A204.1 (cell line): Measurements from ENCODE around the gene VAMP5.
"Not testable (repeated sequence)": the region's sequence is repeated elsewhere in the genome, so short reads cannot be mapped to it uniquely, and the experiment has no call there.

Source experiments
- FAIRE-seq: peaks from 2 replicates; lab custom pipeline; 2012; peaks lifted over from hg19 to GRCh38; lab: Jason Lieb, UNC

VAMP5 gene

DNA sequence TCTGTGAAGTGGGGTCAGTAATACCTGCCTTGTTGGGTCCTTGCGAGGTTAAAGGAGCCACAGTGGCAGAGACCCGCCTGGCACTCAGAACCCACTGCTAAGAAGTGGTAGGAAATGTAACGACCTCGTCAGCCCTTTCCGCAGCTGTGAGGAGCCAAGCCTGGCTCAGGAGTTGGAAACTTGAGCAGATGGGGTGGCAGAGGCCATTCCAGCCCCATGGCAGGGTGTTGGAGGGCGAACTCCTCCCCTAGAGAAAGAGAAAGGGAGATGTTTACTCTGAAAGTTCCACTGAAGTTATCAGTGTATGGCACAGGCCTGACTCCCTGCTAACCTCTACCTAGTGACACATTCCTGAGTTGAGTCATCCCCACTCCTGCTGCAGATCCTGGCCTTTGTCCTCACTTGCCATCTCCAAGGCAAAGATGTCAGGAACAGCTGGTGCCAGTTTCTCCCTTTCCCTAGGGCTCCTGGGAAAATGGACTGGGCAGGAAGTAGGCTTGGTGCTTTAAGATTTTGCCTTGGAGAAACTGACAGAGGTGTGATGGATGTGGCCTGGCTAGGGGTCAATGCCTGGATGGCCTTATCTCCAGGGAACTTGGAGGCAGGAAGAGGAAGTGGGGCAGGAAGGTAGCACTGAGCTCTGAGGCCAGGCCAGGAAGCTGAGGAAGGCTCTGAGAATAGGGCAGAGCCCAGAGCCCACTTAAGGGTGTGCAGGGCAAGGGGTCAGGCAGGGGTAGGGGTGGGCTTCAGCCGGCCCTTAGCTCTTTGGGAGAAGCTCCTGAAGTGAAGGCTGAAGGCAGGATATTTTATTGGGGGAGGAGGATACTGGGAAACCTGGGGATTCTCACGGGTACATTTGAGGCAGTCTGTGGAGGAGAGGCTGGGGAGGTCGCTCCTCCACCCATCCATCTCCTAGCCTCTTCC is 888 bp downstream of the VAMP5 start:
- no peak for FAIRE-seq

DNA sequence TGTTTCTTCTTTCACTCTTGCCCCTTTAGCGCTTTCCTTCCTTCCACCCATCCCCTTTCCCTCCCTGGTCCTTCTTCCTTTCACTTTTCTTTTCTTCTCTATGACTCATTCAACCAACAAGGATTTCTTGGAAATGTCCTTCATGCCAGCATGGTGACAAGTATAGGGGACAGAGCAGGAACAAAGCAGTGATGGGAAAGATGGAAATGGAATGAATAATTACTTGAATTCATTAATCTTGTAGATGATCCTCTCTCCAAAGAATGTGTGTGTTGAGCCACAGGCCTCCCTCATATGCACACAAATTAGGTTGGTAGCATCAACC is 1.5 kb downstream of the VAMP5 start:
- FAIRE-seq: no peak

DNA sequence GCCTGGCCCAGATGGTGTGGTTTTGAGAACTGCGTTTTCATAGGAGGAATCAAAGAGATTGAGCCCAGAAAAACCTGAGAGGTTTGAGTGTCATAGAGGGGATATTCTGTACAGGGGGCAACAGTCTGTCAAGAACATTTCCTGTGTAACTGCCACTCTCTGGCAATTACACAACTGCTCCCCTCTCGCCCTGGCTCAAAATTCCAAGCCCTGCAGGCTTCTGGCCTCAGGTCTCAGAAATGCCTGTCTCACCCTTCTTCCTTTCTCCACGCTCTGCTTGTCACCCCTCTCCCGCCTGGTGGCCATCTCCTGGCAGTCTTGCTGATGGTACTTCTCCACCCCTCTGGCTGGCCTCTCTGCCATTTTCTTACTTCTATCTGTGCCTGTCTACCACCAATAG is 4.0 kb downstream of the VAMP5 start:
- no peak for FAIRE-seq

DNA sequence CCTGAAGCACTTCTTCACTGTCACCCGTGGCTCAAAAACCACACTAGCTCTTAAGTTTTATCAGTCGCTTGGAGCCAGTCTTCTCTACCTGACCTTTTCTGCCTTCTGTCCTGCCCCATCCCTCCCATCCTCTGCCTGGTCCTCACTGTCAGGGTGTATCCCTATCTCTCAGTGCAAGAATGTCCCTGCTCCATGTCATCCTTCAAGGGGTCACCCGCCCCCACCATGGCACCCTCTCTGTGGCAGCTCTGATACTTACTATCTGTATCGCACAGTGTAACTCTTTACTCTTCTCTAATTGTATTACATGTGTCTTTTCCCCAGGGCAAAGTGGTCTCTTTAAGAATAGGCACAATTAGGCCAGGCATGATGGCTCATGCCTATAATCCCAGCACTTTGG is 4.4 kb downstream of the VAMP5 start:
- FAIRE-seq: no peak

DNA sequence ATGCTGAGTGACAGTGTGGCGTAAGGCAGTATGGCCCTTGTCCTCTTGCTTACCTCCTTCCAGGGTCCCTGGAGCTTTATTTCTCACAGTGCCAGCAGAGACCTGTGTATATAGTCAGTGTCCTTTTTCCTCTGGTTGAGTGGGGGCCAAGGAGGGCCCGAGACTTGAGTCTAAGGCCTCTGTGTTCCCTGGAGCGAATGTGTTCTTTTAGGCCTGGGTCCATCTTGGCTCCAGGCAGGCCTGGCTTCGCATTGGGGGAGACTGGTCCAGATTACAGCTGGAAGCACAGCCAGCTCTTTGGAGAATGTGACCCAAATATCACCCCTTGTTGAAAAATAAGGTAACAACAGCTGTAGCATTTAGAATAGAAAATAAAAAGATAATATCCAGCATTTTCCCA is 5.0 kb downstream of the VAMP5 start:
- no peak for FAIRE-seq

DNA sequence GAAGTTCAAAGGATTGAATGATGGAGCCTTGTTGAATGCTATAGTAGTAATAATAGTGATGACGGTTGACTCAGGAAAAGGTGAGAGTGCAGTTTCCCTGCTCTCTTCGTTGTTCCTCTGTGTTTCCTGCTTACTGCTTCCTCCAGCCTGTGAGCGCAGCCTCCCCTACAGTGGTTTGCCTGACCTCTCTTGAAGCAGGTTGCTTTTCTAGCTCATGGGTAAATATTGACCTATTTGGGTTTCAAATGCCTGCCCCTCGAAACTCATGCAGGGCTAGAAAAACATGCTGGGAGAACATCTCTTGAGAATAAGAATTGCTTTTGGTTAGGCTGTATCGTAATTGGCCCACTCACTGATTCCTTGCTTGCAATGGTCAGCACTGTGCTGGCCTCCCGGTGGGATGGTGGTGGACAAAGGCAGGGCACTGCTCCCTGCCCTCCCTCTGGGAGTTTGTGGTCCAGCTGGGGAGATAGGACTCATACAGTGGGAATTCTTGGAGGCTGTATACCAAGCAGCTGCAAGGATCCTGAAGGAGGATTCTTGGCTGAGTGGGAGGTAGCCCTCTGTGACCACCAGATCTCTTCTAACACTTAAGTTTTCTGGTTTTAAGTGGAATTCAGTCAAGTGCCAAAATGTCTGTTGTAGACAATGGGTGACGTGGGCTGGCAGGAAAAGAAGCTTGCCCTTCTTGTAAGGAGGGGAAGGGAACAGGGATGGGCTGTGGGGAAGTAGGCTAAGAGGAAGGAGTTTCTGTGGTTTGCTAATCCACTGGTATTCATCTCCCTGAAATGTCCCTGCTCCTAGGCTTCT is 6.0 kb downstream of the VAMP5 start:
- no peak for FAIRE-seq

DNA sequence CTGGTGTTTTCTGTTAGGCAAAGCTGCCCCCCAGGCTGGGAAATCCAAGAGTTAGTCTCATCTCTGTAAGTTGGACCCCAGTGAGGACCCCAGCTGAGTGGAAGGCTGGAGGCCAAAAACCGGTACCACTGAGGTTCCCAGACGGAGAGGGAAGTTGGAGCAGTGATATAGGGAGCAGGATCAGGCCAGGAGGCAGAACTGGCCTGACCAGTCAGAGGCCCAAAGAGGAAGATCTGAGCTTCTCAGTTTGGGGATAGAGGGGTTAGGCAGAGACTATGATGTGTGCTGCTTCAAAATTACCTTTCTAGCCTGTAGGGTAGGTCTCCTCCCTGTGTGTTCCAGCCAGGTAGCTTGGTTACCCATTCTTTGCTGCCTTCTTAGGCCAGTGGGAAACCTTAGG is 6.7 kb downstream of the VAMP5 start:
- FAIRE-seq: no peak

DNA sequence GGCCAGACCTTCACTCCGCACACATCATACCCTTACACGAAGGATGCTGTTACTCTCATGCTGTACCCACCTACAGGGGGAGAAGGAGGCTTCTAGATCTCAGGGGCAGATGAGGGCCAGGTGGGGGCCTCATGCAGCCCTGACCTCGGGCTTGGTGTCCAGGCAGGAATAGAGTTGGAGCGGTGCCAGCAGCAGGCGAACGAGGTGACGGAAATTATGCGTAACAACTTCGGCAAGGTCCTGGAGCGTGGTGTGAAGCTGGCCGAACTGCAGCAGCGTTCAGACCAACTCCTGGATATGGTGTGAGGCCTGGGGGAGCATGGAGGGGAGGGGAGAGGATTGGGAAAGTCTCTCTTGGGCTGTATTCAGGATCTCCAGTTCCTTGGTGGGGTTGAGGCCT is 7.3 kb downstream of the VAMP5 start:
- FAIRE-seq: no peak

DNA sequence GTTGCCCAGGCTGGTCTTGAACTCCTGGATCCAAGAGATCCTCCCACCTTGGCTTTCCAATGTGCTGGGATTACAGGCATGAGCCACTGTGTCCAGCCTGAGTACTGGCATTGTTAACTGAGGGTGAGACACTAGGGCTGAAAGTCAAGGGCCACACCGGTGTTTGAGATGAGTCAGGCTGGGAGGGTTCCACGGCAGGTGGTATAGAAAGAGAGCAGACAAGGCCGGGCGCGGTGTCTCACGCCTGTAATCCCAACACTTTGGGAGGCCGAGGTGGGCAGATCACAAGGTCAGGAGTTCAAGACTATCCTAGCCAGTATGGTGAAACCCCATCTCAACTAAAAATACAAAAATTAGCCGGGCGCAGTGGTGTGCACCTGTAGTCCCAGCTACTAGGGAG is 8.1 kb downstream of the VAMP5 start:
- FAIRE-seq: not testable (repeated sequence)

DNA sequence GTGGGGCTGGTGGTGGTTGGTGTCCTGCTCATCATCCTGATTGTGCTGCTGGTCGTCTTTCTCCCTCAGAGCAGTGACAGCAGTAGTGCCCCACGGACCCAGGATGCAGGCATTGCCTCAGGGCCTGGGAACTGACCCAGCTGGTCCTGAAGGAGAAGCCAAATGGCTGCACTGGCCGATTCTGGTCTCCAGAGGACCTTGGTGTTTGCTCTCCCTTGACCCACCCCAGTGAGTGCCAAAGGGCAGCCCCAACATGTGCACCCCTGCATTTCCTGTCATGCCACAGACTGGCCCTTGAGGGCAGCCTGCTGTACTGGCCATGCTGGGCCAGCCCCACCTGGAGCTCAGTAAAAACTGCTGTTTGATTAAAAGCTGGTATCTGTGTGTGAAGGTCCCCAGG is 8.8 kb downstream of the VAMP5 start:
- FAIRE-seq: no peak

DNA sequence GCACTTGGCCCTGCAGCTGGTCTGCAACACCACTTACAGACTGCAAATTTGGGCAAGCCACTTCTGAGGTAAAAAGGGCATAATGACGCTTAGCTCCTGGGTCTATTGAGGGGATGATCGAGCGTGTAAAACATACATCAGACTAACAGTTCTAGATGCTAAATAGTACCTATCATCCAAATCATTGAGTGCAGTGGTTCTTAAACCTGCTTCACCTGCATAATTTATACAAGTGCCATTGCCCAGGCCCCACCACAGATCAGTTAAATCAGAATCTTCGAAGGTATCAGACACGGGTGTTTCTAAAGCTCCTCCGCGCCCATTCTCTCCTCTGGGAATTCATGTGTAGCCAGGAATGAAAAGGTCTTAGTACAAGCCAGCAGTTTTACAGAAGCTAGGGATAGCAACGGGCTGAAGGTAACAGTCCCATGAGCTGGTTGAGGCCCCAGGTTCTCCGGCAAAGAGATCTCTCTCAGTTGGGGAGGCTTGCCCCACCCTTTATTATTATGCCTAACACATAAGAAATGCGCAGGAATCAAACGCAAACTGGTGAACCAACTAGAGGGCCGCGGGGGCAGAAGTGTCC is 10.6 kb downstream of the VAMP5 start:
- FAIRE-seq: no peak

DNA sequence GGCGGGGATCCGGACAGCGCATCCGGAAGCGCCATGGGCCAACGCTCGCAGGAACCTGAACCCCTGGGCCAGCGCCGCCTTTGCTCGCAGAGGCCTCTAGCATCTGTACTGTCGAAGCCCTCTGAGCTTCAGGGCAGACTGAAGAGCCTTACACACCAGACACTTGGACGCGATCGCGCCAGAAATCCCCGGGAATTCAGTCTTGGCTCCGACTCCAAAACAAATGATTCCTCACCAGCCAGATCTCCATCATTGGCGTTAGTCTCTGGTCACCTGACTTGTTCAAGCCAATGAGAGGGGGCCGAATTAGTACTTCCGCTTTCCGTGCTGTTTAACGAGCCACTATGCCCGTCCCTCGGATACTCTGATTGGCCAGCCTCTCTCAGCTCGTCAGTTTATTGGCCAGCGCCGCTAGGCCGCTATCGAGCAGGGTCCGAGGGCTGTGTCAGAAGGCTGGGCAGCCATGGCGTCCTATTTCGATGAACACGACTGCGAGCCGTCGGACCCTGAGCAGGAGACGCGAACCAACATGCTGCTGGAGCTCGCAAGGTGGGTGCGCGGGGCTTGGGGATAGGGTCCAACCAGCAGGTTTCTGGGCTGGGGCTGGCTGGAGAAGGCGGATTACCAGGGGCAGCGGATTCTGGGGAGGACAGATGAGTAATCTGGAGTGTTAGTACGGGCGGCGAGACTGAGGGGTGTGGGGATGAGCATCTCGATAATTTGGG is 11.2 kb downstream of the VAMP5 start, which contains the start of gene RNF181:
Gene RNF181 (plus strand): TSS at position 445 of the 725 bp plus-strand sequence. CDS start 19 bp downstream, at position 464.
- FAIRE-seq: peak; percentile 99

DNA sequence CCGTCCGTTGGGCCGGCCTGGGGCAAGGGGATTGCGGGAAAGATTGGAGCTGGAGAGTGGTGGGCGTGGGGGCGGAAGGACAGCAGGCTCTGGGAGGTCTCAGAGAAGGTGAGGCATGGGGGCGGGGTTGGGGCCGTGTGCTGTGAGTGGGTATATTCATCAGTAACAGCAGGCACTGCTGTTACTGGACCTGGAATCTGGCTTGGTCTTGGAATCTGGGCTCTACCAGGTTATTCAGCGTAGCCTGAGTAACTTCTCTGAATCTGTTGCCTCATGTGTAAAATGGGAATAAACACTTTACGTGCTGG is 11.7 kb downstream of the VAMP5 start:
- no peak for FAIRE-seq

DNA sequence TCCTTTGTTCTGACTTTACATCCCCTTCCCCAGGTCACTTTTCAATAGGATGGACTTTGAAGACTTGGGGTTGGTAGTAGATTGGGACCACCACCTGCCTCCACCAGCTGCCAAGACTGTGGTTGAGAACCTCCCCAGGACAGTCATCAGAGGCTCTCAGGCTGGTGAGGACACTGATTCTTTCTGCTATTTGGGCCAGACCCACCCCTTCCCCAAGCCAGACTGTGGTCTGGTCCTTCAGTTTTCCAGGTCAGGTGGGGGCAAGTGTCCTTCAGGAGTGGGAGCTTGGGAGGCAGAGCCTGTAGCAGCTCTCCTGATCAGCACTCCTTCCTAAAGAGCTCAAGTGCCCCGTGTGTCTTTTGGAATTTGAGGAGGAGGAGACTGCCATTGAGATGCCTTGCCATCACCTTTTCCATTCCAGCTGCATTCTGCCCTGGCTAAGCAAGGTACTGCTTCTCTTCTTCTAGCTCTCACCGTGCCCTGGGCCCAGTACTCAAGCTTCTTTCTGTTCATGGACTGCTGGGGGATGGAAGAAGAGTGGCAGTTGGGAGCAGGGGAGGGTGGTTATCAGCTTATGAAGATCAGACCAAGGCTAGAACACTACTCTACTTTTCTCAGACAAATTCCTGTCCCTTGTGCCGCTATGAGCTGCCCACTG is 12.4 kb downstream of the VAMP5 start:
- FAIRE-seq: no peak

DNA sequence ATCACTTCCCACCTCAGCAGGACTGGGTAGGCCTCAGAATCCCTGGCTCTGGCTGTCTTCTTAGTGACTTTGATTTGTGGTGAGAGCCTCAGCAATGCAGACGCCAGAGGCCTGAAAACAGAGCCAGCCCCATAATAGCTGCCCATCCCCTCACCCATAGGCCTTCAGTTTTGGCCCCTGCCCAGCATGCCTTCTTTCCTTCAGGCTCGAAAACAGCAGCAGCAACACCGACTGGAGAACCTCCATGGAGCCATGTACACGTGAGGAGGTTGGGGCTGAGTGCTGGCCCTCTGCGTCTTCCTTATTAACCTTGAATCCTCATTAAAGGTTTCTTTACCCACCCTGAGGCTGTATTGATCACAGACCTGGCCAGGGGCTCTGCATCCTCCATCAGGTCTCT is 13.0 kb downstream of the VAMP5 start:
- FAIRE-seq: no peak

DNA sequence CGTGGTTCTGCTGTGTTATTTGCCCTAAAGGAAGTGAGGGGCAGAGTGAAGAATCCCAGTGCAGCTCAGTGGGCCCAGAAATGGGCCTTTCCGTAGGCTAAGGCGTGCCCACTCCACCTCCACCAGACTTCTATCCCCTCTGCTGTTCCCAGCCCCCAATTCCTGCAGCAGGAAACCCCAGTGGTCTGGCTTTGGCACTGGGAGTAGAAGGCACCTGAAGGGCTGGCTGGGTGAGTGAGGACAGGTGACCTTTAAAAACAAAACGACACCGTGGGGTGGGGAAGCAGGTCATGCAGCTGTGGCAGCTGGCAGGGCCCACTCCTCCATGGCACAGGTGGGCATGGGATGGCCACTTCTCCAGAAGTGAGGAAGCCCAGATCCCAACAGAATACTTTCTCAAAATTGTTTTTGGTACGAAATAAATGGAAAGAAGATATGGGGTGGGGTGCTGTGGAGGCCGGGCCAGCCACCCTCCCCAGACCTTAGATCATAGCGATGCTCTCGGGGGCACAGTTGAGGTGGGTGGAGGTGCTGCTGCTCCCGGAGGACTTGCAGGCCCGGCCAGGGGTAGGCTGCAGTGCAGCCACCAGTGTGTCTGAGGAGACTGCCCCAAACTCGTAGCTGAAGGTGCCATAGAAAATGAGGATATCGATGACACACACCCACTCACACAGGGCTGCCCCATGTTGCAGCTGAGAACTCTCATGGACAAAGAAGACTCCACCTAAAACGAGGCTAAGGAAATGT is 14.5 kb downstream of the VAMP5 start:
- no peak for FAIRE-seq

DNA sequence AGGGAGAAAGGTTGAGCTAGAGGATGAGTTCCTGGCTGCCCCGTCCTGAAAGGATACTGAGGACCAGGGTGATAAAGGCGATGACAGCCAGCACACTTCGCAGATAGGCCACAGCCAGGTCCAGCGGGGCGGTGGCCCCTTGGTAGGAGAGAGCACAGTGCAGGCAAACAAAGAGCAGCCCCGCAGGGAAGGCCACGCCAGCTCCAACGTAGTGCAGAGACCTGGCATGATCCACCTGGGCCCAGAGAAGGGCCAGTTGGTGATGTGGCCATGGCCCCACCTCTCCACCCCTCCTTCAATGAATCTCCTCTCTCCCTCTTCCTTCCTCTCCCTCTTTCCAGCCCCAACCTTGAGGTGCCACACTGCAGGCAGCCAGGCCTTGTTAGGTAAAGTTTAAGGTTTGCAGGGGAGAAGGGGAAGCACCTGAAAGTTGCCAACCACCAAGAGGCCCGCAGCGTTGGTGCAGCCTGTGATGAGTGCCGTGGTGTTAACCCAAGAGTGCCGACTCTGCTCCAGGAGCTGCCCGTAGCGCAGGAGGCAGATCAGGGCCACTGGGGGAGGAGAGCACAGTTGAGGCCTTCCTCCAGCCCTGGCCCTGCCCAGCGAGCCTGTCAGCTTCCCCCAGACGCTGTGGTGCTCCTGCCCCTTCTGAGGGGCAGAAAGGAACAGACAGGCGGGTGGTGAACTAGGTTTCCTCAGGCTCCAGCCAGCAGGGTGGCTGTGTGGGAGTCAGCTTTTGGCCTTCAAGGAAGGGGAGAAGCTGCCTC is 15.4 kb downstream of the VAMP5 start:
- FAIRE-seq: no peak

DNA sequence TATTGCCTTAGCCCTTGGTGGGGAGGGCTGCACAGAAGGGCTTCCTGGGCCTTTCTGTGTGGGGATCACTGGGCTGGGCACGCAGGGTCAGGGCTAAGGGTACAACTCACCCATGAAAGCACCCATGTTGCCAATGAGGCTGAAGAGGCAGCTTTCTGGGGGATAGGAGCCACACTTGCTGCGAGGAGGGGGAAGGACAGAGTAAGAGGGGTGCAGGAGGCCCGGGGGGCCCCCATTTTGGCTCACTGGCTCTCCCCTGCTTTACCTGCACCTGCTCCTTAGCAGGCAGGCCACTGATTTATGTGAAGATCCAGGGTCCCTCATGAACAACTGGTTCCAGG is 16.0 kb downstream of the VAMP5 start:
- FAIRE-seq: no peak

DNA sequence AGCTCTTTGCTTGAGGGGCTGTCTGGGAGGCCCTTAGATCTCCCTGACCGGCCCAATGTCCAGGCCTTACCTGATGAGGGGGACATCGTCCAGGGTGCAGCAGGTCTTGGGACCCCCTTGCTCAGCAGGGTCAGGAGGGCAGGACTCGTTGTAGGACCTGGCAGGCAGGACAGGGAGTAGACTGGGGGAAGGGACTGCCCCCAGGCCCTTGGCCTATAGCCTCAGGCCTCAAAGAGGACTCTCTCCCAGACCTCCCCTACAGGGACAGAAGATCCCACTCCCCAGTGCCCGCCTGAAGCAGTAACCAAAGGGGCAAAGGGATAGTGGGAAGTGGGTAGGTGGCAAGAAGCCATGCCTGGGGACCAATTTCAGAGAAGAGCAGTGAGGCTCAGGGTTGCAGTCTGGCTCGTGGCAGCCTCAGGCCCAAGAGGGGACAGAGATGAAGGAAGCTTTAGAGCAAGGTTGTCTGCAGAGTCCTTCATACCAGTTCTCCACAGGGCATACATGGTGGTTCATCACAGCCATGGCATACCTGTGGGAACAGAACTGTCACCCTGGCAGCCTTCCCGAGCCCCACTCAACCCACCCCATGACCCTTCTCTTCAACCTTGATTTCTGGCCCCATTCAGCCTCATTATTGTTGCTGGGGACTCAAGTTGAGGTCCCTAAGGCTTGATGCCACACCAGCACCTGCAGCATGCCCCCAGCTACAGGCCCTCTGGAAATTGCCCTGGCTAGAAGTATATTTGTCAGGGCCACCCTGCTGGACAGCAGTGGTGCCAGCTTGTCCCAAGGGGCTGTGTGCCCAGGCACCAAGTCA is 16.9 kb downstream of the VAMP5 start:
- no peak for FAIRE-seq
